Measurements from ENCODE around the gene PTTG1IP. TPM values are rescaled to one million over a fixed set of nuclear protein-coding genes. Genes with fewer than 3 reads are reported as not detected.

The PTTG1IP gene
- total RNA-seq, 1 donor from 2014 or later, result 133 TPM

- no peak for ATAC-seq (ENCODE audit: poor library complexity)
- intact Hi-C loops (cut with DNase I), result no loop called here
Observed at GRCh38 chr21:44911068-44911383, 37.5 kb upstream of the PTTG1IP start.

GRCh38 chr21:44910229-44911067 is 37.0 kb upstream of the PTTG1IP start:
- no peak for DNase-seq
- peak; percentile 2 for ATAC-seq (ENCODE audit: poor library complexity)
- intact Hi-C loops (cut with DNase I), result no loop called here

More at GRCh38 chr21:44911068-44911383, 37.5 kb upstream of the PTTG1IP start:
- DNase-seq, result no peak

- ATAC-seq (ENCODE audit: poor library complexity), result no peak
Observed at GRCh38 chr21:44909719-44910118, 36.2 kb upstream of the PTTG1IP start.

GRCh38 chr21:44908908-44909307 is 35.4 kb upstream of the PTTG1IP start:
- no peak for DNase-seq
- intact Hi-C loops (cut with DNase I), result no loop called here

More at GRCh38 chr21:44909719-44910118, 36.2 kb upstream of the PTTG1IP start:
- DNase-seq, result no peak
- intact Hi-C loops (cut with DNase I), result no loop called here

GRCh38 chr21:44907966-44908895 is 34.7 kb upstream of the PTTG1IP start:
- DNase-seq, result peak; percentile 63
- intact Hi-C loops (cut with DNase I), result no loop called here
- ATAC-seq (ENCODE audit: poor library complexity), result no peak

More at GRCh38 chr21:44908908-44909307, 35.4 kb upstream of the PTTG1IP start:
- ATAC-seq (ENCODE audit: poor library complexity), result no peak

- DNase-seq (no peak), ATAC-seq (ENCODE audit: poor library complexity) (no peak)
- intact Hi-C loops (cut with DNase I), result no loop called here
Observed at GRCh38 chr21:44907225-44907965, 33.9 kb upstream of the PTTG1IP start.

- intact Hi-C loops (cut with DNase I), result no loop called here
- ATAC-seq (ENCODE audit: poor library complexity), result no peak
- no peak for DNase-seq
Observed at GRCh38 chr21:44905728-44906090, 32.2 kb upstream of the PTTG1IP start.

- ATAC-seq (ENCODE audit: poor library complexity), result no peak
- no peak for DNase-seq
- intact Hi-C loops (cut with DNase I), result no loop called here
Observed at GRCh38 chr21:44905016-44905727, 31.7 kb upstream of the PTTG1IP start.

GRCh38 chr21:44904141-44904923 is 30.8 kb upstream of the PTTG1IP start:
- intact Hi-C loops (cut with DNase I), result no loop called here
- DNase-seq, result peak; percentile 15
- ATAC-seq (ENCODE audit: poor library complexity), result no peak

GRCh38 chr21:44903689-44904088 is 30.2 kb upstream of the PTTG1IP start:
- DNase-seq, result peak; percentile 38
- ATAC-seq (ENCODE audit: poor library complexity), result no peak
- intact Hi-C loops (cut with DNase I), result no loop called here

GRCh38 chr21:44903050-44903685 is 29.7 kb upstream of the PTTG1IP start:
- intact Hi-C loops (cut with DNase I), result no loop called here
- ATAC-seq (ENCODE audit: poor library complexity) (peak; percentile 24), DNase-seq (peak; percentile 43)

- intact Hi-C loops (cut with DNase I), result no loop called here
- DNase-seq (peak; percentile 28), ATAC-seq (ENCODE audit: poor library complexity) (no peak)
Observed at GRCh38 chr21:44902268-44903049, 29.0 kb upstream of the PTTG1IP start.

GRCh38 chr21:44901391-44902074 is 28.0 kb upstream of the PTTG1IP start:
- ATAC-seq (ENCODE audit: poor library complexity), result no peak
- intact Hi-C loops (cut with DNase I), result no loop called here
- peak; percentile 26 for DNase-seq

GRCh38 chr21:44900559-44901251 is 27.2 kb upstream of the PTTG1IP start:
- no peak for ATAC-seq (ENCODE audit: poor library complexity)
- intact Hi-C loops (cut with DNase I), result no loop called here
- DNase-seq, result peak; percentile 15

- DNase-seq (peak; percentile 35), ATAC-seq (ENCODE audit: poor library complexity) (no peak)
- intact Hi-C loops (cut with DNase I), result no loop called here
Observed at GRCh38 chr21:44899768-44900558, 26.5 kb upstream of the PTTG1IP start.

Measured in Right ventricle myocardium superior (tissue), 1 donor.